ENCODE measurements around the gene DCDC2C. TPM values are rescaled to one million over a fixed set of nuclear protein-coding genes. Genes with fewer than 3 reads are reported as not detected.
"Not testable (repeated sequence)": the region's sequence is repeated elsewhere in the genome, so short reads cannot be mapped to it uniquely, and the experiment has no call there.

Gene DCDC2C, protein sequence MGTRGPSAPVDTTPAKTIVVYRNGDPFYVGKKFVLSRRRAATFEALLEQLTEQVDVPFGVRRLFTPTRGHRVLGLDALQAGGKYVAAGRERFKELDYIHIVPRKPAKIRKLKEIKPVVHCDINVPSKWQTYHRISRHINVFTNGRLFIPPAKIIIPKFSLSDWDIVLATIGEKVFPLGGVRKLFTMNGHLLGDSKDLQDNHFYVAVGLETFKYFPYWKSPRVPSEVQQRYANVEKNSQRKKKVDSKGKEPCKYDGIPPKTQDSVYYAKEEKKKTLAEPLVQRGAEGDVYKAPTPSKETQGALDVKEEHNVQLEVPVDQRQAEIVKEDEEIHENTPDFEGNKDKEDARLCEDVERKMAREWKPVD
- 0.22 and 0.25 TPM in 2 replicates for total RNA-seq (2012; rRNA removed)

DNA sequence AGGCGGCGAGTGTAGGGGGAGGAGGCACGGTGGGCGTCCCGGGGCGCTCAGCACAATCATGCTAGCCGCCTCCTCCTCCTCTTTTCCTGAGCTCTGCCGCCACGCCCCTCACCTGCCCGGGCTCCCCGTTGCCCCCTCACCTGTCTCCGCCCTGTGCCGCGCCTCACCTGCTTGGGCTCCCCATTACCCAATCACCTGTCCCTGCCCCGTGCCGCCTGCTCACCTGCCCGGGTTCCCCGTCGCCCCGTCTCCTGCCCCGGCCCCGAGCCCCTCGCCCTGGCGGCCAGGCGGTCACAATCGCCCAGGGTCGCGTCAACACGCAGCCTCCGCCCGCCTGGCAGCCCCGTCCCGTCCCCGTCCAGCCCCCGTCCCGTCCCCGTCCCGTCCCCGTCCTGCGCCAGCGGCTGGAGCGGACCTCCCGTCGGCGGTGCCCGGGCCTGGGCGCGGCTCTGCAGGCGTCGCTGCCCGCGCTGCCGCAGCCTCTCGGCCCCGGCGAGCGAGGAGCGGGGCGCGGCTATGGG lies at the start of gene DCDC2C:
DCDC2C (plus strand) TSS at position 340 of the 521 bp plus-strand sequence; CDS start at position 517, 177 bp downstream.
- no peaks in the 10 kb centered on the region for H3K36me3 ChIP-seq (ENCODE audit: insufficient read depth, low read length)
- H3K9me3 ChIP-seq (replicated peaks; ENCODE audit: low read length), result no peaks in the 10 kb centered on the region
- no peak within 1 kb of the TSS for H3K9ac ChIP-seq (ENCODE audit: low read depth, low read length)
- H3K4me2 ChIP-seq (ENCODE audit: low read length), result no peak within 1 kb of the TSS
- H3K27me3 ChIP-seq (ENCODE audit: control insufficient read depth, insufficient read depth, low read length), result peaks cover 18% of the 10 kb centered on the region
- H3K4me3 ChIP-seq (ENCODE audit: low read length), result no peak within 1 kb of the TSS
- no peaks in the 10 kb centered on the region for H3K4me1 ChIP-seq (ENCODE audit: control insufficient read depth, insufficient read depth, low read length)

DNA sequence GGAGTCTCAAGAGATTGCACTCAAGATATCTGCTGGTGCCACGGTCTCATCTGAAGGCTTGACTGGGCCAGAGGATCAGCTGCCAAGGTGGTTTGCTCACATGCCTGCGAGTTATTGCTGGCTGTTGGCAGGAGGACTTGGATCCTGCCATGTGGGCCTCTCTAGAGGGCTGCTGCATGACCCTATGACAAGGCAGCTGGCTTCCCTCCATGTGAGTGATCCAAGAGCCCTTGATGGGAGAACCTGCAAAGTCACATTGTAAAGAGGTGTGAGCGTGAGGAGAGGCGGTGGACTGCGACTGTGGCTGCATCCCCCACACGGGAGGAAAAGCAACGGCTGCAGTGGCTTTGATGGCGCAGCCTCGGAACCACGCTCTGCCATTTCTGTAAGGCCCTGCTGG lies 49.4 kb upstream of the DCDC2C start:
- no peaks in the 10 kb centered on the region for H3K36me3 ChIP-seq (ENCODE audit: insufficient read depth, low read length)
- H3K4me3 ChIP-seq (ENCODE audit: low read length), result no peak overlapping the region
- peaks cover 14% of the 10 kb centered on the region for H3K27me3 ChIP-seq (ENCODE audit: control insufficient read depth, insufficient read depth, low read length)
- H3K4me1 ChIP-seq (ENCODE audit: control insufficient read depth, insufficient read depth, low read length), result peaks cover 12% of the 10 kb centered on the region
- no peak overlapping the region for H3K9ac ChIP-seq (ENCODE audit: low read depth, low read length)
- no peak overlapping the region for H3K4me2 ChIP-seq (ENCODE audit: low read length)
- no peaks in the 10 kb centered on the region for H3K9me3 ChIP-seq (replicated peaks; ENCODE audit: low read length)

DNA sequence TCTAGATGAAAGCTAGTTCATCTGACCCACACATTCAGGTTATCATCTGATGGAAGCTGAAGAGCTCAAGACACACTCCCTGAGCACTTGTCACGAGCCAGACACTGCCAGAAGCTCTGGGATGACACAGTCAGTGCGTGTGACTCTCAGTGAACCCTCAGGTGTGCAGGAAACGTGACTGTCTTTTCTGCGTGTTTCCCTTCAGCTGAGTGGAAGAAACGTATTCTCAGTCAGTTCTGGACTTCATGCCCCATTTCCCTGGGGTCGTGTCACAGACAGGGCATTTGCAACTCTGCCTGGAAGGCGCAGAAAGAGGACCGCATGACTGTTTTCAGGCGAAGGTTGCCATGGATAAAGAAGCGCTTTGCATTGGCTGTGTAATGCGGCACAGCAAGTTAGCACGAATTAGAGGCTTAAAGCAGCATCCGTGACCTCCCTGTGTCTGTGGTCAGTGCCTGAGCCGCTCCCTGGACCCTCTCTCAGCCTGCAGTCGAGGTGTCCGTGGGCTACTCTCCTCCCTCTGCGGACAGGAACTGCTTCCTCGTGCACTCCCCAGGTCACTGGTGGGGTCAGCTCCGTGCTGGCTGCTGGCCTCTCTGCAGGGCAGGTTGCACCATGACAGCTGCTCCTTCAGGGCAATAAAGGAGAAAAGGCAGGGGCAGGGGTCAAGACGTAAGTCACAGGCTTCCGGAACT lies 48.7 kb upstream of the DCDC2C start:
- H3K9ac ChIP-seq (ENCODE audit: low read depth, low read length), result no peak overlapping the region
- H3K9me3 ChIP-seq (replicated peaks; ENCODE audit: low read length), result no peaks in the 10 kb centered on the region
- H3K27me3 ChIP-seq (ENCODE audit: control insufficient read depth, insufficient read depth, low read length), result peaks cover 14% of the 10 kb centered on the region
- H3K4me2 ChIP-seq (ENCODE audit: low read length), result no peak overlapping the region
- H3K36me3 ChIP-seq (ENCODE audit: insufficient read depth, low read length), result no peaks in the 10 kb centered on the region
- peaks cover 12% of the 10 kb centered on the region for H3K4me1 ChIP-seq (ENCODE audit: control insufficient read depth, insufficient read depth, low read length)
- no peak overlapping the region for H3K4me3 ChIP-seq (ENCODE audit: low read length)

DNA sequence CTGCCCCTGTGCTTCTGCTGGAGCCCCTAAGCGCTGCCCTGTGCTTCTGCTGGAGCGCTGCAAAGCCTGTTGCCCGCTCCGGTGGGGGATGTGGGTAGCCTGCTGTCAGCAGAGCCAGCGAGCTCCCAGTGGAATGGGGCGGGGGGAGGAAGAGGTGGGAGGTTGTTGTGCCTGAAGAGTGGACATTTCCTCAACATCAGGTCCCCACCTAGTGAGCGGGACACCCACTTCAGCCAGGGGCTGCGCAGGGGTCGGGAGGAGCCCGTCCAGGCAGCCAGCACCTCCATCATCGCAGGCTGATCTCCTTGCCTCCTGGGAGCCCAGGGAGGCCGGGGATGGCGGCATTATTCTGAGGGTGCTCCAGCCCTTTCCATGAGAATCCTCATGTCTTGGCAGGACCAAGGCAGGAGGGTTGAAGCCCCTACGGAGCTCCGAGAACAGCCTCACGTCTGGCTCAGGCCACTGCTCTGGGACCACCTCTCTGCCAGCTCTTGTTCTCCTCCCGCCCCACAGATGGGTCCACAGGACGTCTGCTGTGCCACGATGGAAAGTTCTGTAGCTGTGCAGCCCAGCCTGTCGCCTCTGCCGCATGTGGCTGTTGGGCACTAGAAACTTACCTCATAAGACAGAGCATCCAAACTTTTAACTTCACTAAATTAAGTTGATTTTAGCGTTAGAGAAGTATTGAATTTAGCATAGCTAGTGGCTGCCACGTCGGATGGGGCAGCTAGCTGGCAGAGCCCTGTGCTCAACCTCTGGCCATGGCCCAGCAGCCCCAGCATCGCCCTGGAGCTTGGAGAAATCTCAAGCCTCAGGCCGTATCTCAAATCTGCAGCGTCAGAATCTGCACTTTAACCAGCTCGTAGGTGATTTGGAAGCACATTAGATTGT lies 47.3 kb upstream of the DCDC2C start:
- Histone ChIP-seq H3K36me3 (ENCODE audit: insufficient read depth, low read length) (no peaks in the 10 kb centered on the region), H3K4me2 (ENCODE audit: low read length) (no peak overlapping the region), H3K27me3 (ENCODE audit: control insufficient read depth, insufficient read depth, low read length) (peaks cover 14% of the 10 kb centered on the region), H3K9me3 (replicated peaks; ENCODE audit: low read length) (no peaks in the 10 kb centered on the region), H3K4me3 (ENCODE audit: low read length) (no peak overlapping the region), H3K9ac (ENCODE audit: low read depth, low read length) (no peak overlapping the region), H3K4me1 (ENCODE audit: control insufficient read depth, insufficient read depth, low read length) (peaks cover 9% of the 10 kb centered on the region)

DNA sequence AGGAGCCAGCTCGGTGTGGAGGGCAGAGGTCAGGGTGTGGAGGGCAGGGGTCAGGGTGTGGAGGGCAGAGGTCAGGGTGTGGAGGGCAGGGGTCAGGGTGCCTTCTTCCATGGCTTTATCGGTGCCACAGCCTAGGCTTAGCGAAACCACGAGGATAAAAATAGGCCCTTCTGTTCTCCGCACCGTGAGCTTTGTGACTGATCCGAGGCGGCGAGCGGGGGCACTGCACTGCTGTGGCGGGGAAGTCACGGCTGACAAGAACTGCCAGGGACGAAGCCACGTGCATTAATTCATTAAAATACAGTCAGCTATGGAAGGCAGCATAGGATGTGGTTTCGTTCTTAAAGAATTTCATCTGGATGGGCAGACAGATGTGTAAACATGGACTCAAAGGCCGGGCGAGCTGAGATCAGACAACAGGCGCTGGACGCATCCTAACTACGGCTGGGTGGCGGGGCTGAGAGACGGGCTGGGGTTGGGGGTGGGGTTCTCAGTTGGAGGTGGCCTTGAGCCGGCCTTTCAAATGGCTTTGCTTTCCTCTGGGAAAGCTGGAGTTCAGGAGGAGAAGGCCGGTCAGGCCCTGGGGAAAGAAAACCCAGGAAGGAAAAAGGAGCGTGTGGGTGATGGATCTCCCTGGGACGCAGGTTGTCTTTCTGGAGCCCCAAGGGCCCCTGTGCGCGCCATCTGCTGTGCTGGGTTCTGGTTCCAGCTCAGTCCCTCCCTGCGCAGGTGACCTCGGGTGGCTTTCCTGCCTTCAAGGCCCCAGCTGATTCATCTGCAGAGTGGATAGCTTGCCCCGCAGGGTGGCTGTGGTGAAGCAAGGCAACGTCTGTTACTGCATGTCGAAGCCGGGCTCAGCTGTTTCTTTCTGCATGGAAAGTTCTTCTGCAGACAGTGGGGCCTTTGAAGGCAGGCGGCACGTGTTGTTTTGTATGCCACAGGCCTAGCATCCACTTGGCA lies 46.3 kb upstream of the DCDC2C start:
- Histone ChIP-seq H3K36me3 (ENCODE audit: insufficient read depth, low read length) (no peaks in the 10 kb centered on the region), H3K4me1 (ENCODE audit: control insufficient read depth, insufficient read depth, low read length) (peaks cover under 1% of the 10 kb centered on the region), H3K9ac (ENCODE audit: low read depth, low read length) (no peak overlapping the region), H3K9me3 (replicated peaks; ENCODE audit: low read length) (no peaks in the 10 kb centered on the region), H3K4me3 (ENCODE audit: low read length) (no peak overlapping the region), H3K27me3 (ENCODE audit: control insufficient read depth, insufficient read depth, low read length) (peaks cover 14% of the 10 kb centered on the region), H3K4me2 (ENCODE audit: low read length) (no peak overlapping the region)

DNA sequence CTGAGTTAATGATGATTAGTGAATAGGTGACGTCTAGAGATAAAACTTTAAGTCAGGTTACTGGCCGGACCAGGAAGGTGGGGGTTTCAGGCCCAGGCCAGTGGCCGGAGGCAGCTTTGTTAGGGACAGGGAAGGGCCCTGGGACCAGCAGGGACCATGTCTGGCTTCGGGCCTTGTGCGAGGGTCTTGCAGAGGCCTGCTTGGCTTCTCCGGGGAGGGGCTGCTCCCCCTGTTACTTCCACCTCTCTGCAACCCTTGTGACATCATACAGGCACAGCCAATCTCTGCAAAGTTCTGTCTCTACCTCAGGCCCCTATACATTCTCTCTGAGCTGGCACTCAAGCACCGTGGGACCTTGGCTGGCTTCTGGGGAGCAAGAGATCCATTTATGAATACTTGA lies 45.5 kb upstream of the DCDC2C start, which contains the start of gene ALLC:
ALLC (plus strand) TSS at position 320 of the 400 bp plus-strand sequence. CDS start 12,958 bp downstream, outside the sequence.
- no peaks in the 10 kb centered on the region for H3K36me3 ChIP-seq (ENCODE audit: insufficient read depth, low read length)
- no peaks in the 10 kb centered on the region for H3K9me3 ChIP-seq (replicated peaks; ENCODE audit: low read length)
- H3K4me3 ChIP-seq (ENCODE audit: low read length), result no peak within 1 kb of the TSS
- H3K4me1 ChIP-seq (ENCODE audit: control insufficient read depth, insufficient read depth, low read length), result no peaks in the 10 kb centered on the region
- H3K27me3 ChIP-seq (ENCODE audit: control insufficient read depth, insufficient read depth, low read length), result peaks cover 14% of the 10 kb centered on the region
- no peak within 1 kb of the TSS for H3K9ac ChIP-seq (ENCODE audit: low read depth, low read length)
- no peak within 1 kb of the TSS for H3K4me2 ChIP-seq (ENCODE audit: low read length)

DNA sequence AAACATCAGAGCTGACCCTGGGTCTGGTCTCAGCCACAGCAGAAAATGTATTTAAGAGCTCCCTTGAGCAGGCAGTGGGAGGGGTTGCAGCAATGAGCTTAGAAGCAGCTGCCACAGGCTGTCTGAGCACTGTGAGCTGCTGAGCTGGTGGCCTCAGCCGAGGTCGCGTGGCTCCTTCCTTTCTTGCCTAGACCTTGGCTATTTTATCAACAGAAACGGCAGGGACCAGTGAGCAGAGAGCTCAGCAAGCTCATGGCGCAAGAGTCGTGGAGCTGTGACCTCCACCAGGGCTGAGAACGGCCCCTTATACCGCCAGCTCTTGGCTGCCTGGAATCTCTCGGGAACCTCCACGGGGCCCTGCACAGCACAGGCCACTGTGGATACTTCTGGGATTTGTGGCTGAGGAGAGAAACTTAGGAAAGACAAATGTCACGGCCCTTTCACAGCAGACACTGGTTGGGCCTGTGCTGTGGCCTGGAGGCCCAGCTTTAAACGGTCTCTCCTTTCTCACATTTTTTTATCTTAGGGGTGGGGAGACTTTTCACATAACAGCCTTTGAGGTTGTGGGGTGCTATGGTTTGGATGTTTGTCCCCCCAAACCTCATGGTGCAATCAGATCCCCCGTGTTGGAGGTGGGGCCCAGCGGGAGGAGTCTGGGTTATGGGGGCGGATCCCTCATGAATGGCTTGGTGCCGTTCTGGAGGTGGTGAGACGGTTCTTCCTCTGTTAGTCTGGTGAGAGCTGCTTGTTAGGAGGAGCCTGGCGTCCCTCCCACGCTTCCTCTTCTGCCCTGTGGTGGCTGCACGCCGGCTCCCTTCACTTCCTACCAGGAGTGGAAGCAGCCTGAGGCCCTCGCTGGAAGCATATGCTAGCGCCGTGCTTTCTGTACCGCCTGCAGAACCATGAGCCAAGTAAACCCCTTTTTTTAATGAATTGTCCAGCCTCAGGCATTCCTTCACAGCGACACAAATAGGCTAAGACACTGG lies 43.6 kb upstream of the DCDC2C start:
- Histone ChIP-seq H3K9me3 (replicated peaks; ENCODE audit: low read length) (no peaks in the 10 kb centered on the region), H3K9ac (ENCODE audit: low read depth, low read length) (no peak overlapping the region), H3K27me3 (ENCODE audit: control insufficient read depth, insufficient read depth, low read length) (peaks cover 6% of the 10 kb centered on the region), H3K36me3 (ENCODE audit: insufficient read depth, low read length) (no peaks in the 10 kb centered on the region), H3K4me2 (ENCODE audit: low read length) (peak overlapping the region; percentile 34), H3K4me1 (ENCODE audit: control insufficient read depth, insufficient read depth, low read length) (no peaks in the 10 kb centered on the region), H3K4me3 (ENCODE audit: low read length) (no peak overlapping the region)

DNA sequence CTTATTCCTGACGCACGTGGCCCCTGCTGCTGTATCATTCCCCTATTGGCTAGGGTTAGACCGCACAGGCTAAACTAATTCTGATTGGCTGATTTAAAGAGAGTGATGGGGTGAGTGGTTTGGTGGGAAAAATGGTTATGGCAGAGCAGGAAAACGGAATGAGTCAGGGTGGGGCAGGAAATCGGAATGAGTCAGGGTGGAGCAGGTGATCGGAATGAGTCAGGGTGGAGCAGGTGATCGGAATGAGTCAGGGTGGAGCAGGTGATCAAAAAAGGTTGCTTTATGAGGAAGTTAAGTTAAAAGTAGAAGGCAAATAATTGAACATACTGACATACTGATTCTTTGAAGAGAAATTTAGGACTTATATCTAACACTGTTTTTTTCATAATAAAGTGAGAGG lies 42.7 kb upstream of the DCDC2C start:
- not testable (repeated sequence) for H3K9me3 ChIP-seq (replicated peaks; ENCODE audit: low read length); H3K4me3 ChIP-seq (ENCODE audit: low read length); H3K4me1 ChIP-seq (ENCODE audit: control insufficient read depth, insufficient read depth, low read length); H3K9ac ChIP-seq (ENCODE audit: low read depth, low read length); H3K27me3 ChIP-seq (ENCODE audit: control insufficient read depth, insufficient read depth, low read length); H3K4me2 ChIP-seq (ENCODE audit: low read length); H3K36me3 ChIP-seq (ENCODE audit: insufficient read depth, low read length)

DNA sequence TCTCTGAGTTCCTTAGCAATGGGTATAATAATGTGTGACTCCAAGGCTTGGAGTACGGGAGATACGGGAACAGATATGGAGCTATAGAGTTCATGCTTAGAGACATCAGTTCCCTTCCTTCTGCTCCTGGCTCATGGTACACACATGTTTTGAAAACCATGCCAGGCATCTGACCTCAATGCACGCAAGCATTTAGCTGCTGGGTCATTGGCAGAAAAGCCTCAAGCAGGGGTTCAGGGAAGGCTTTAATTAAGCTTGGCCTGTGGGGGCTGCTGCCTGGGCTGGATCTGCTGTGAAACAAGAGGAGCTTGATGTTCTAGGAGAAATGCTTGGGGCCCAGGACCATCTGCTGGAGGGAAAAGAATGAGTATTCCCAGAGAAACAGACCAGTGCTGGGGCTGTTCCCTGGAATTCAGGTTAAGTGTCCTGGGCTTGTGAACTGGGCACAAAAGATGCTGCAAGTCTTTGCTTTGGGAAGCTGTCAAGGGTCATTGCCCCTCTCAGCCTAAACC lies 42.2 kb upstream of the DCDC2C start:
- H3K4me2 ChIP-seq (ENCODE audit: low read length), result no peak overlapping the region
- H3K4me1 ChIP-seq (ENCODE audit: control insufficient read depth, insufficient read depth, low read length), result no peaks in the 10 kb centered on the region
- no peak overlapping the region for H3K4me3 ChIP-seq (ENCODE audit: low read length)
- H3K9ac ChIP-seq (ENCODE audit: low read depth, low read length), result no peak overlapping the region
- no peaks in the 10 kb centered on the region for H3K9me3 ChIP-seq (replicated peaks; ENCODE audit: low read length)
- H3K27me3 ChIP-seq (ENCODE audit: control insufficient read depth, insufficient read depth, low read length), result peaks cover 4% of the 10 kb centered on the region
- H3K36me3 ChIP-seq (ENCODE audit: insufficient read depth, low read length), result no peaks in the 10 kb centered on the region

Measured in skeletal muscle satellite cell (primary cell).